DND-41 (cell line): ENCODE results near the gene C6orf136.

Source experiments
- ATAC-seq: fragments of 200-7000 bp; cut with Tn5 transposase; 3 replicates; pipeline ENCODE4 v1.9.1; 2021; ENCODE audit warnings: low read depth; ENCODE audit not compliant: insufficient read depth
- DNase-seq: peaks from one replicate; pipeline ENCODE4 v3.0.0-alpha.2; 2020
- H2AFZ ChIP-seq: 2 replicates; pipeline ENCODE4 v1.6.0; 2012; ENCODE audit warnings: low read depth, low read length
- H3K27ac ChIP-seq: 2 replicates; pipeline ENCODE4 v1.5.1; 2012; ENCODE audit warnings: low read length, inconsistent platforms
- H3K27me3 ChIP-seq: fragments of 200-600 bp; sonication (generic); 2 replicates; pipeline ENCODE4 v1.6.0; 2012; ENCODE audit warnings: low read length, mild to moderate bottlenecking, inconsistent platforms; ENCODE audit not compliant: insufficient read depth, poor library complexity
- H3K36me3 ChIP-seq: 2 replicates; pipeline ENCODE4 v1.5.1; 2012; ENCODE audit warnings: low read length, inconsistent platforms; ENCODE audit not compliant: insufficient read depth
- H3K4me1 ChIP-seq: 2 replicates; pipeline ENCODE4 v1.5.1; 2012; ENCODE audit warnings: mild to moderate bottlenecking, low read length; ENCODE audit not compliant: insufficient read depth
- H3K4me2 ChIP-seq: 2 replicates; pipeline ENCODE4 v1.6.0; 2012; ENCODE audit warnings: mild to moderate bottlenecking, moderate library complexity, low read length, inconsistent platforms; ENCODE audit not compliant: insufficient read depth
- H3K4me3 ChIP-seq, 2 experiments: fragments of 200-600 bp in 1 of 2; shearing (Covaris generic) in 1 of 2; 2 replicates each; pipeline ENCODE4 v1.5.1; 2012 to 2016; ENCODE audit warnings: inconsistent platforms in 2 of 2, low read length in 2 of 2, mild to moderate bottlenecking in 2 of 2, low read depth in 1 of 2, moderate library complexity in 1 of 2
- H3K79me2 ChIP-seq: 2 replicates; pipeline ENCODE4 v1.6.0; 2012; ENCODE audit warnings: low read length, inconsistent platforms; ENCODE audit not compliant: insufficient read depth
- H3K9ac ChIP-seq: 2 replicates; pipeline ENCODE4 v1.6.0; 2012; ENCODE audit warnings: low read depth, mild to moderate bottlenecking, inconsistent platforms, low read length, moderate library complexity
- H3K9me3 ChIP-seq: 2 replicates; pipeline ENCODE4 v1.5.1; 2012; ENCODE audit warnings: low read length, moderate library complexity, mild to moderate bottlenecking, inconsistent platforms; ENCODE audit not compliant: insufficient read depth, severe bottlenecking
- H4K20me1 ChIP-seq: 2 replicates; pipeline ENCODE4 v1.6.0; 2012; ENCODE audit warnings: low read length; ENCODE audit not compliant: insufficient read depth
- CTCF ChIP-seq: IDR thresholded peaks from 2 replicates; pipeline ENCODE4 v1.5.1; 2012; ENCODE audit warnings: borderline replicate concordance, low read length, moderate library complexity, mild to moderate bottlenecking; ENCODE audit not compliant: poor library complexity, severe bottlenecking; ENCODE audit errors: extremely low read depth
- EZH2 ChIP-seq: IDR thresholded peaks from 3 replicates; pipeline ENCODE4 v1.6.1; 2012; ENCODE audit warnings: borderline replicate concordance, low read depth, mild to moderate bottlenecking, moderate library complexity, low read length, inconsistent platforms; ENCODE audit not compliant: severe bottlenecking

Gene C6orf136

GRCh38 chr6:30601815-30602641 is 44.9 kb upstream of the C6orf136 start:
- TF ChIP-seq CTCF (no peak), EZH2 (no peak)
- DNase-seq (no peak), ATAC-seq (no peak)
- H3K4me3 ChIP-seq, result no peak overlapping the region
- no peak overlapping the region for H3K9ac ChIP-seq
- no peaks in the 10 kb centered on the region for H3K4me1 ChIP-seq
- H4K20me1 ChIP-seq, result peaks cover 37% of the 10 kb centered on the region
- H3K79me2 ChIP-seq, result peaks cover 6% of the 10 kb centered on the region
- H2AFZ ChIP-seq, result no peak overlapping the region
- H3K27me3 ChIP-seq, result no peaks in the 10 kb centered on the region
- peaks cover 69% of the 10 kb centered on the region for H3K36me3 ChIP-seq
- no peaks in the 10 kb centered on the region for H3K9me3 ChIP-seq
- H3K4me2 ChIP-seq, result no peak overlapping the region
- peak overlapping the region; percentile 16; the same call in 1 of the 2 replicates for H3K27ac ChIP-seq

DNA sequence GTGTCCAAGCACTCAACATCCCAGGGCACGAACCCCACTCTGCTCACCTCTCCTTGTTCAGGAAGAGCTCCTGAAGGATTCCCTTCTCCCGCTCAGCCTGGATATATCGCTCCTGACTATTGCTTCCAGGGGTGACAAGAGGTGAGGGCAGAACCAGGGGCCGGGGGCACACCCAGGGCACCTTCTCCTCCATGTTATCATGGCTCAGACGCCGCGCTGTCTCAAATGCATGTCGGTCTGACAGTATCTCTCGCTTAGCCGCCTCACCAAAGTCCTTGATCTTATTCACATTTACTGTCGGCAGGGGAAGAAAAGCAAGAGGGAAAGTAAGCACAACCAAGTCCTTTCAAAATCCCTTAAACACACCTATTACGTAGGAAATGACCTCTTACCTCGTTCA is 43.0 kb upstream of the C6orf136 start:
- Histone ChIP-seq H3K9me3 (no peaks in the 10 kb centered on the region), H3K4me2 (no peak overlapping the region)
- no peak for TF ChIP-seq EZH2
- no peak for TF ChIP-seq CTCF

GRCh38 chr6:30610065-30610464 is 36.9 kb upstream of the C6orf136 start:
- Histone ChIP-seq H3K4me2 (no peak overlapping the region), H3K36me3 (peaks cover 80% of the 10 kb centered on the region), H3K27me3 (no peaks in the 10 kb centered on the region), H2AFZ (no peak overlapping the region), H4K20me1 (peaks cover 28% of the 10 kb centered on the region; the same call in 1 of the 2 replicates), H3K79me2 (peaks cover 62% of the 10 kb centered on the region), H3K27ac (no peak overlapping the region), H3K9me3 (no peaks in the 10 kb centered on the region), H3K4me1 (peaks cover 22% of the 10 kb centered on the region), H3K9ac (no peak overlapping the region), H3K4me3 (no peak overlapping the region)
- DNase-seq, result no peak
- no peak for ATAC-seq
- no peak for TF ChIP-seq EZH2
- TF ChIP-seq CTCF, result no peak

More for the DNA sequence above, 43.0 kb upstream of the C6orf136 start:
- Histone ChIP-seq H2AFZ (no peak overlapping the region), H3K36me3 (peaks cover 89% of the 10 kb centered on the region), H3K27me3 (no peaks in the 10 kb centered on the region), H3K79me2 (peaks cover 11% of the 10 kb centered on the region), H3K4me1 (no peaks in the 10 kb centered on the region), H3K4me3 (no peak overlapping the region), H4K20me1 (peaks cover 41% of the 10 kb centered on the region), H3K27ac (no peak overlapping the region), H3K9ac (no peak overlapping the region)
- DNase-seq, result no peak
- no peak for ATAC-seq
